ENCODE measurements around the gene TRPM2. TPM values are rescaled to one million over a fixed set of nuclear protein-coding genes. Genes with fewer than 3 reads are reported as not detected.

TRPM2 gene
- total and polyA plus RNA-seq, 2 of the 13 experiments (the other 11 are each of a cell fraction or from before 2014, with no cell fraction given) = 0.07 to 0.20 TPM

- TF ChIP-seq USF2 (IDR thresholded peaks at IDR 0.05; ENCODE audit: low read depth, low read length) = no peak
- TF ChIP-seq USF2 (CRISPR knock-in tag; IDR thresholded peaks at IDR 0.05; ENCODE audit: borderline replicate concordance) = no peak
- TF ChIP-seq MAX (IDR thresholded peaks at IDR 0.05) = no peak
- TF ChIP-seq IKZF4 (CRISPR knock-in tag; IDR thresholded peaks at IDR 0.05; ENCODE audit: borderline replicate concordance, low read depth, not compliant biosample characterization) = no peak
- TF ChIP-seq ZNF781 (CRISPR knock-in tag; IDR thresholded peaks at IDR 0.05; ENCODE audit: borderline replicate concordance, not compliant biosample characterization) = no peak
- no peak for TF ChIP-seq ARNT2 (CRISPR knock-in tag; IDR thresholded peaks at IDR 0.05; ENCODE audit: low read depth)
- no peak for TF ChIP-seq ZKSCAN1 (IDR thresholded peaks at IDR 0.05; ENCODE audit: low read length)
- no peak for TF ChIP-seq ZNF362 (CRISPR knock-in tag; IDR thresholded peaks at IDR 0.05; ENCODE audit: borderline replicate concordance)
- no peak for TF ChIP-seq ZXDC (CRISPR knock-in tag; IDR thresholded peaks at IDR 0.05)
- TF ChIP-seq ZSCAN25 (CRISPR knock-in tag; IDR thresholded peaks at IDR 0.05) = no peak
- TF ChIP-seq DZIP1 (CRISPR knock-in tag; IDR thresholded peaks at IDR 0.05) = no peak
- no peak for TF ChIP-seq MAFG (CRISPR knock-in tag; IDR thresholded peaks at IDR 0.05)
- no peak for TF ChIP-seq ZNF337 (CRISPR knock-in tag; IDR thresholded peaks at IDR 0.05; ENCODE audit: borderline replicate concordance, low read depth)
- no peak for TF ChIP-seq BRCA1 (CRISPR knock-in tag; IDR thresholded peaks at IDR 0.05)
- no peak for TF ChIP-seq MXD1 (CRISPR knock-in tag; IDR thresholded peaks at IDR 0.05)
- TF ChIP-seq SNAPC2 (CRISPR knock-in tag; IDR thresholded peaks at IDR 0.05) = no peak
- no peak for TF ChIP-seq ZNF546 (CRISPR knock-in tag; conservative IDR thresholded peaks at IDR 0.05)
- TF ChIP-seq XRCC5 (optimal IDR thresholded peaks at IDR 0.05; ENCODE audit: low read length) = peak; percentile 44
- no peak for TF ChIP-seq GTF2F1 (IDR thresholded peaks at IDR 0.05; ENCODE audit: low read length)
- TF ChIP-seq NR0B2 (CRISPR knock-in tag; IDR thresholded peaks at IDR 0.05) = no peak
These were observed 48.5 kb upstream of the TRPM2 start (continued) for GRCh38 chr21:44304877-44305293.

Measured in HepG2 (cell line).